PC-9 (cell line): Measurements from ENCODE around the gene TELO2. TPM values are rescaled to one million over a fixed set of nuclear protein-coding genes. Genes with fewer than 3 reads are reported as not detected.

Experiments
- BruUV-seq: library from RNA; stranded (reverse); fragments of 400-500 nt; replicated peaks from 2 replicates; lab custom pipeline; 2021; lab: Mats Ljungman, UMichigan
- CTCF ChIA-PET: fragments of 300-600 bp; sonication (Branson Sonifier 250); formaldehyde crosslinking; loops from one replicate; lab custom pipeline; 2022; ENCODE audit warnings: antibody characterized with exemption; lab: Charles Lee
- POLR2A ChIA-PET: fragments of 300-600 bp; sonication (Branson Sonifier 250); formaldehyde crosslinking; loops from one replicate; lab custom pipeline; 2022; ENCODE audit warnings: antibody characterized with exemption; ENCODE audit not compliant: unreplicated experiment; lab: Charles Lee
- DNase-seq, 2 experiments: peaks; one replicate each; pipeline versions ENCODE4 v3.0.0 to v3.0.0-alpha.2; 2015 to 2022; ENCODE audit warnings: mixed read lengths in 1 of 2
- H2AFZ ChIP-seq: fragments of 200-600 bp; sonication (generic); 2 replicates; pipeline ENCODE4 v1.8.1; 2017; ENCODE audit warnings: antibody characterized with exemption
- H3F3A ChIP-seq: fragments of 200-600 bp; sonication (generic); 2 replicates; pipeline ENCODE4 v1.8.1; 2017; ENCODE audit warnings: antibody characterized with exemption, mild to moderate bottlenecking, low read depth; ENCODE audit not compliant: insufficient read depth
- H3K27ac ChIP-seq: fragments of 200-600 bp; sonication (generic); 2 replicates; pipeline ENCODE4 v1.6.1; 2016; ENCODE audit warnings: mixed run types
- H3K27me3 ChIP-seq: fragments of 200-600 bp; sonication (generic); 2 replicates; pipeline ENCODE4 v1.6.1; 2016; ENCODE audit warnings: low read depth, mixed run types; ENCODE audit not compliant: insufficient read depth
- H3K36me3 ChIP-seq: fragments of 200-600 bp; sonication (generic); 2 replicates; pipeline ENCODE4 v1.6.1; 2016; ENCODE audit warnings: low read depth, mixed run types
- H3K4me1 ChIP-seq: fragments of 200-600 bp; sonication (generic); replicated peaks from 2 replicates; pipeline ENCODE4 v1.6.1; 2016; ENCODE audit warnings: mixed run types; ENCODE audit not compliant: insufficient read depth
- H3K4me2 ChIP-seq: fragments of 200-600 bp; sonication (generic); 2 replicates; pipeline ENCODE4 v1.6.1; 2017; ENCODE audit warnings: mixed run types
- H3K4me3 ChIP-seq: fragments of 200-600 bp; sonication (generic); 2 replicates; pipeline ENCODE4 v1.6.1; 2016; ENCODE audit warnings: mixed run types
- H3K79me2 ChIP-seq: fragments of 200-600 bp; sonication (generic); 2 replicates; pipeline ENCODE4 v1.6.1; 2017; ENCODE audit warnings: low read depth, mixed run types
- H3K9me2 ChIP-seq: fragments of 200-600 bp; sonication (generic); 2 replicates; pipeline ENCODE4 v1.8.1; 2017; ENCODE audit warnings: mild to moderate bottlenecking; ENCODE audit not compliant: insufficient read depth
- H3K9me3 ChIP-seq: fragments of 200-600 bp; sonication (generic); 2 replicates; pipeline ENCODE4 v1.8.1; 2016; ENCODE audit warnings: low read depth; ENCODE audit not compliant: insufficient read depth
- H4K20me1 ChIP-seq: fragments of 200-600 bp; sonication (generic); 2 replicates; pipeline ENCODE4 v1.8.1; 2017; ENCODE audit not compliant: insufficient read depth
- CTCF ChIP-seq: fragments of 200-600 bp; sonication (generic); conservative IDR thresholded peaks from 2 replicates; pipeline ENCODE4 v1.6.1; 2017; ENCODE audit warnings: mixed run types, antibody characterized with exemption, mild to moderate bottlenecking, moderate library complexity
- EZH2 ChIP-seq: fragments of 200-600 bp; sonication (generic); IDR thresholded peaks from 2 replicates; pipeline ENCODE4 v1.8.0; 2017; ENCODE audit warnings: antibody characterized with exemption, low read depth
- intact Hi-C: fragments of 100-400 bp; cut with micrococcal nuclease; formaldehyde crosslinking; loops from one replicate; pipeline ENCODE4 v1.10.0; 2022; ENCODE audit not compliant: unreplicated experiment
- total RNA-seq: library from RNA; stranded (reverse); gene quantifications from 2 replicates; pipeline ENCODE4 v1.2.3, GENCODE V29; 2021

The TELO2 gene
- total RNA-seq, 1 experiment from 2014 or later, result 56.0 TPM

- H3K79me2 ChIP-seq, result no peaks in the 10 kb centered on the region
- no peak for TF ChIP-seq CTCF
- H2AFZ ChIP-seq, result no peak overlapping the region
- ChIA-PET CTCF (no interaction called here), POLR2A (no interaction called here)
- intact Hi-C loops, result no loop called here
- no peaks in the 10 kb centered on the region for H3K9me3 ChIP-seq
- H3K9me2 ChIP-seq, result no peaks in the 10 kb centered on the region
- no peak overlapping the region for H3K4me2 ChIP-seq
- DNase-seq, result no peak
- H3K36me3 ChIP-seq, result no peaks in the 10 kb centered on the region
- no peak overlapping the region for H3K27ac ChIP-seq
- H3K4me1 ChIP-seq, result peaks cover 20% of the 10 kb centered on the region
- no peaks in the 10 kb centered on the region for H4K20me1 ChIP-seq
- no TSS peak for BruUV-seq
- H3F3A ChIP-seq, result peaks cover 9% of the 10 kb centered on the region
- H3K27me3 ChIP-seq, result no peaks in the 10 kb centered on the region
- no peak overlapping the region for H3K4me3 ChIP-seq
Observed at GRCh38 chr16:1545044-1546040, 52.2 kb downstream of the TELO2 start.

GRCh38 chr16:1546430-1546829 is 53.3 kb downstream of the TELO2 start:
- Histone ChIP-seq H3F3A (peaks cover 9% of the 10 kb centered on the region), H3K4me3 (no peak overlapping the region), H3K4me1 (peaks cover 20% of the 10 kb centered on the region), H2AFZ (no peak overlapping the region), H3K27me3 (no peaks in the 10 kb centered on the region), H3K9me3 (no peaks in the 10 kb centered on the region), H3K4me2 (no peak overlapping the region), H3K79me2 (no peaks in the 10 kb centered on the region), H4K20me1 (no peaks in the 10 kb centered on the region), H3K9me2 (no peaks in the 10 kb centered on the region), H3K36me3 (no peaks in the 10 kb centered on the region), H3K27ac (no peak overlapping the region)
- POLR2A ChIA-PET, result no interaction called here
- DNase-seq, result no peak
- no peak for TF ChIP-seq EZH2
- no peak for TF ChIP-seq CTCF
- intact Hi-C loops, result no loop called here
- CTCF ChIA-PET, result no interaction called here
- no TSS peak for BruUV-seq

- no TSS peak for BruUV-seq
- POLR2A ChIA-PET, result no interaction called here
- H3F3A ChIP-seq, result peaks cover 5% of the 10 kb centered on the region
- CTCF ChIA-PET, result no interaction called here
- no peak for DNase-seq
- H4K20me1 ChIP-seq, result no peaks in the 10 kb centered on the region
- no peaks in the 10 kb centered on the region for H3K79me2 ChIP-seq
- H3K9me3 ChIP-seq, result no peaks in the 10 kb centered on the region
- H3K36me3 ChIP-seq, result no peaks in the 10 kb centered on the region
- H3K27me3 ChIP-seq, result no peaks in the 10 kb centered on the region
- H3K4me1 ChIP-seq, result peaks cover 7% of the 10 kb centered on the region
- H3K9me2 ChIP-seq, result no peaks in the 10 kb centered on the region
- no peak overlapping the region for H3K4me2 ChIP-seq
- no peak overlapping the region for H3K4me3 ChIP-seq
- H2AFZ ChIP-seq, result no peak overlapping the region
- no peak overlapping the region for H3K27ac ChIP-seq
- intact Hi-C loops, result no loop called here
- TF ChIP-seq CTCF (no peak), EZH2 (no peak)
Observed at GRCh38 chr16:1548233-1548632, 55.1 kb downstream of the TELO2 start.
